ENCODE data around the gene UQCC2.

GRCh38 chr6:33746651-33747100 lies 35.2 kb upstream of the UQCC2 start, which contains the start of gene IP6K3:
- no peak for TF ChIP-seq CTCF (conservative IDR thresholded peaks at IDR 0.05)
- no peak for TF ChIP-seq EZH2 (IDR thresholded peaks at IDR 0.05; ENCODE audit: low read depth)

Measured in PC-9 (cell line).